Measurements from ENCODE around the gene KCNN3. TPM values are rescaled to one million over a fixed set of nuclear protein-coding genes. Genes with fewer than 3 reads are reported as not detected.

Gene KCNN3
- total RNA-seq, 1 experiment from 2014 or later: not detected

- Histone ChIP-seq H3K27ac (no peak overlapping the region), H3K9me3 (replicated peaks) (no peaks in the 10 kb centered on the region), H3K4me3 (no peak overlapping the region), H3K4me1 (replicated peaks) (peaks cover 21% of the 10 kb centered on the region), H3K36me3 (no peaks in the 10 kb centered on the region), H3K27me3 (replicated peaks) (peaks cover 26% of the 10 kb centered on the region)
- no peak for DNase-seq (ENCODE audit: low read depth in 1 of 2, low spot score in 2 of 2)
These were observed 3.4 kb upstream of the KCNN3 start for GRCh38 chr1:154873321-154873950.

- no peak for DNase-seq (ENCODE audit: low read depth in 1 of 2, low spot score in 2 of 2)
- peaks cover 30% of the 10 kb centered on the region for H3K27me3 ChIP-seq (replicated peaks)
- H3K27ac ChIP-seq: no peak overlapping the region
- H3K4me3 ChIP-seq: no peak overlapping the region
- H3K4me1 ChIP-seq (replicated peaks): peaks cover 31% of the 10 kb centered on the region
- H3K9me3 ChIP-seq (replicated peaks): no peaks in the 10 kb centered on the region
- H3K36me3 ChIP-seq: no peaks in the 10 kb centered on the region
These were observed 1.3 kb upstream of the KCNN3 start for GRCh38 chr1:154871374-154871773.

GRCh38 chr1:154870734-154871133 is 653 bp upstream of the KCNN3 start:
- H3K4me3 ChIP-seq: no peak overlapping the region
- H3K27me3 ChIP-seq (replicated peaks): peaks cover 30% of the 10 kb centered on the region
- H3K27ac ChIP-seq: no peak overlapping the region
- no peaks in the 10 kb centered on the region for H3K36me3 ChIP-seq
- peaks cover 37% of the 10 kb centered on the region for H3K4me1 ChIP-seq (replicated peaks)
- H3K9me3 ChIP-seq (replicated peaks): no peaks in the 10 kb centered on the region
- no peak for DNase-seq (ENCODE audit: low read depth in 1 of 2, low spot score in 2 of 2)

- Histone ChIP-seq H3K27me3 (replicated peaks) (peaks cover 30% of the 10 kb centered on the region), H3K9me3 (replicated peaks) (no peaks in the 10 kb centered on the region), H3K4me1 (replicated peaks) (peaks cover 41% of the 10 kb centered on the region), H3K27ac (no peak overlapping the region), H3K4me3 (no peak overlapping the region), H3K36me3 (no peaks in the 10 kb centered on the region)
- DNase-seq (ENCODE audit: low read depth in 1 of 2, low spot score in 2 of 2): peak in 1 of 2 experiments; percentile 57
These were observed 548 bp downstream of the KCNN3 start for GRCh38 chr1:154869351-154870114.

- DNase-seq (ENCODE audit: low read depth in 1 of 2, low spot score in 2 of 2): no peak
- H3K9me3 ChIP-seq (replicated peaks): no peaks in the 10 kb centered on the region
- H3K4me3 ChIP-seq: no peak overlapping the region
- no peak overlapping the region for H3K27ac ChIP-seq
- peaks cover 56% of the 10 kb centered on the region for H3K4me1 ChIP-seq (replicated peaks)
- peaks cover 30% of the 10 kb centered on the region for H3K27me3 ChIP-seq (replicated peaks)
- no peaks in the 10 kb centered on the region for H3K36me3 ChIP-seq
These were observed 2.1 kb downstream of the KCNN3 start for GRCh38 chr1:154867841-154868605.

GRCh38 chr1:154867064-154867825 is 2.8 kb downstream of the KCNN3 start:
- H3K36me3 ChIP-seq: no peaks in the 10 kb centered on the region
- H3K4me3 ChIP-seq: no peak overlapping the region
- no peaks in the 10 kb centered on the region for H3K9me3 ChIP-seq (replicated peaks)
- DNase-seq (ENCODE audit: low read depth in 1 of 2, low spot score in 2 of 2): peak; percentile 53 to 83
- peaks cover 60% of the 10 kb centered on the region for H3K4me1 ChIP-seq (replicated peaks)
- H3K27me3 ChIP-seq (replicated peaks): peaks cover 30% of the 10 kb centered on the region
- no peak overlapping the region for H3K27ac ChIP-seq

GRCh38 chr1:154866257-154867063 is 3.6 kb downstream of the KCNN3 start:
- H3K4me3 ChIP-seq: no peak overlapping the region
- H3K36me3 ChIP-seq: no peaks in the 10 kb centered on the region
- peaks cover 60% of the 10 kb centered on the region for H3K4me1 ChIP-seq (replicated peaks)
- no peaks in the 10 kb centered on the region for H3K9me3 ChIP-seq (replicated peaks)
- no peak overlapping the region for H3K27ac ChIP-seq
- H3K27me3 ChIP-seq (replicated peaks): peaks cover 30% of the 10 kb centered on the region
- DNase-seq (ENCODE audit: low read depth in 1 of 2, low spot score in 2 of 2): peak in 1 of 2 experiments; percentile 13

GRCh38 chr1:154865442-154866256 is 4.4 kb downstream of the KCNN3 start:
- peaks cover 27% of the 10 kb centered on the region for H3K27me3 ChIP-seq (replicated peaks)
- H3K36me3 ChIP-seq: no peaks in the 10 kb centered on the region
- no peak overlapping the region for H3K4me3 ChIP-seq
- H3K9me3 ChIP-seq (replicated peaks): no peaks in the 10 kb centered on the region
- peaks cover 60% of the 10 kb centered on the region for H3K4me1 ChIP-seq (replicated peaks)
- H3K27ac ChIP-seq: no peak overlapping the region
- DNase-seq (ENCODE audit: low read depth in 1 of 2, low spot score in 2 of 2): no peak

- Histone ChIP-seq H3K36me3 (no peaks in the 10 kb centered on the region), H3K4me1 (replicated peaks) (peaks cover 48% of the 10 kb centered on the region), H3K4me3 (no peak overlapping the region), H3K27me3 (replicated peaks) (peaks cover 17% of the 10 kb centered on the region), H3K9me3 (replicated peaks) (no peaks in the 10 kb centered on the region), H3K27ac (no peak overlapping the region)
- DNase-seq (ENCODE audit: low read depth in 1 of 2, low spot score in 2 of 2): no peak
These were observed 5.7 kb downstream of the KCNN3 start for GRCh38 chr1:154864189-154864975.

GRCh38 chr1:154863315-154864174 is 6.5 kb downstream of the KCNN3 start:
- peak; percentile 78 to 84 for DNase-seq (ENCODE audit: low read depth in 1 of 2, low spot score in 2 of 2)
- H3K27ac ChIP-seq: no peak overlapping the region
- H3K4me1 ChIP-seq (replicated peaks): peaks cover 43% of the 10 kb centered on the region
- no peaks in the 10 kb centered on the region for H3K36me3 ChIP-seq
- H3K4me3 ChIP-seq: no peak overlapping the region
- peaks cover 9% of the 10 kb centered on the region for H3K27me3 ChIP-seq (replicated peaks)
- no peaks in the 10 kb centered on the region for H3K9me3 ChIP-seq (replicated peaks)

- Histone ChIP-seq H3K27ac (no peak overlapping the region), H3K9me3 (replicated peaks) (no peaks in the 10 kb centered on the region), H3K27me3 (replicated peaks) (peaks cover 2% of the 10 kb centered on the region), H3K4me1 (replicated peaks) (peaks cover 43% of the 10 kb centered on the region), H3K4me3 (no peak overlapping the region), H3K36me3 (no peaks in the 10 kb centered on the region)
- no peak for DNase-seq (ENCODE audit: low read depth in 1 of 2, low spot score in 2 of 2)
These were observed 7.2 kb downstream of the KCNN3 start for GRCh38 chr1:154862907-154863306.
